8988T (cell line): ENCODE measurements around the gene ZNF689.
"Not testable (repeated sequence)": the region's sequence is repeated elsewhere in the genome, so short reads cannot be mapped to it uniquely, and the experiment has no call there.

Experiments
- DNase-seq: peaks from one replicate; pipeline ENCODE4 v3.0.0; 2011

Gene ZNF689

DNA sequence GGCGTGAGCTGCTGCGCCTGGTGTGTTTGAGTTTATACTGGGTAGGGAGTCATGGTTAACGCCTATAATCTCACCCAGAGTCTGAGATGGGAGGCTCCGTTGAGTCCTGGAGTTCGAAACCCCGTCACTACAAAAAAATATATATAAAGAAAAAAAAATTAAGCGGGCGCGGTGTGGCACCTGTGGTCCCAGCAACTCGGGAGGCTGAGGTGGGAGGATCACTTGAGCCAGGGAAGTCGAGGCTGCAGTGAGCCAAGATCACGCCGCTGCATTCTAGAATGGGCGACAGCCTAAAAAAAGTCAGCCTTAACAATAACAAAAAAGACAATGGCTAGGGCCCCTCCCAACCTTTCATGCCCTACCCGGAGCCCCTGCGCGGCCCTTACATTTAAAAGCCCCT, 23.3 kb upstream of the ZNF689 start:
- DNase-seq, result no peak

DNA sequence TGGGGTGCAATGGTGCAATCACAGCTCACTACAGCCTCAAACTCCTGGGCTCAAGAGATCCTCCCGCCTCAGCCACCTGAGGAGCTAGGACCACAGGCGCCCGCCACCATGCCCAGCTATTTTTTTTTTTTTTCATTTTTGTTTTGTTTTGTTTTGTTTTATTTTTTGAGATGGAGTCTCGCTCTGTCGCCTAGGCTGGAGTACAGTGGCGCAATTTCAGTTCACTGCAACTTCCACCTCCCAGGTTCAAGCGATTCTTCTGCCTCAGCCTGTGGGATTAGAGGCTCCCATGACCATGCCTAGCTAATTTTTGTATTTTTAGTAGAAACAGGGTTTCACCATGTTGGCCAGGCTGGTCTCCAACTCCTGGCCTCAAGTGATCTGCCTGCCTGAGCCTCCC, 22.3 kb upstream of the ZNF689 start:
- DNase-seq, result not testable (repeated sequence)

DNA sequence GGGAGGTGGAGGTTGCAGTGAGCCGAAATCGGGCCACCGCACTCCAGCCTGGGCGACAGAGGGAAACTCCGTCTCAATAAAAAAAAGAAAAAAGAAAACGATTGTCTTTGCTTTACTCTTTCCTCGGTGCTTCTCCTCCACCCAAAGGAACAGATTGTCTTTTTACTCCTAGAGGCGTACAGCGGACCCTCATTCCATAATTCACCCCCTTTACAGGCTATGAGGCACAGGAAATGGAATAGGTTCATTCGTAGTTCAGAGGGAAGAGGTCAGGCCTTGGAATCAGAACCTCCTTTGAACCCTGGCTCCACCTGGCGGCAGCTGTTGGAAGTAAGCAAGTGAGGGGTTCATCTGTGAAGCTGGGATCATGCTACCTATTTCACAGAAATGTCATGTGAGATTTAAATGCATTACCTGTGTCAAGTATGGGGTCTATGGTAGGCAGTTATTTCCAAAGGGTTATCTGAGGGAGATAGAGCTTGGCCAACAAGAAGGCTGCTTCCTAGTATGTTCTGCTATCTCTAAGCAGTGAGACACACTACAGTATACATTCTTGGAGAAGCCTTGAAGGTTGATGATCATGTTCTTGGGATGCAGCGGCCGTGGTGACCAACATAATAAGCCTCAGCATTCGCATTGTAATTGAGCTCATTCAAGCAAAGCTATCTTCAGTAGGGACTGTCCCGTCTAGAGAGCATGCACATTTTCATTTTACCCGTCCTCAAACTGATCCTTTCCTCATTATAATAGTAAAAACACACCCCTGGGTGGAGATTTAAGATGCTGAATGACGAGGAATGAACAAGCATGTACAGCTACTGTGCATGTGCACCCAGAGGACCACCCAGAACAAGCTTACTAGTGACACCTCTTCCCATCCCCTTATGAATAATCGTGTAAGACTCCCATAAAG, 18.7 kb upstream of the ZNF689 start:
- no peak for DNase-seq

DNA sequence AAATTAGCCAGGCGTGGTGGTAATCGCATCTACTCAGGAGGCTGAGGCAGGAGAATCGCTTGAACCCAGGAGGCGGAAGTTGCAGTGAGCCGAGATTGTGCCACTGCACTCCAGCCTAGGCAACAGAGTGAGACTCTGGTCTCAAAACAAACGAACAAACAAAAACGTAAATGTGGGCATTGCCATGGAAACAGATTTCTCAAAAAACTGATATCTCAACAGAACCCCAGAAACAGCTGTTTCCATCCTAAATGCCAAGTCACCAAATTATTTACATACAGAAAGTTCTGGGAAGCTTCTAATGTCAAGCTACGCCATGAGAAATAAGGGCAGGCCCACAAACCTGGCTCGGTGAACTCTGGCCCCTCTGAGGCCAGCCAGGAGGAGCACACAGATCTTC, 16.0 kb upstream of the ZNF689 start:
- no peak for DNase-seq

GRCh38 chr16:30623536-30624283, 13.5 kb upstream of the ZNF689 start:
- no peak for DNase-seq

DNA sequence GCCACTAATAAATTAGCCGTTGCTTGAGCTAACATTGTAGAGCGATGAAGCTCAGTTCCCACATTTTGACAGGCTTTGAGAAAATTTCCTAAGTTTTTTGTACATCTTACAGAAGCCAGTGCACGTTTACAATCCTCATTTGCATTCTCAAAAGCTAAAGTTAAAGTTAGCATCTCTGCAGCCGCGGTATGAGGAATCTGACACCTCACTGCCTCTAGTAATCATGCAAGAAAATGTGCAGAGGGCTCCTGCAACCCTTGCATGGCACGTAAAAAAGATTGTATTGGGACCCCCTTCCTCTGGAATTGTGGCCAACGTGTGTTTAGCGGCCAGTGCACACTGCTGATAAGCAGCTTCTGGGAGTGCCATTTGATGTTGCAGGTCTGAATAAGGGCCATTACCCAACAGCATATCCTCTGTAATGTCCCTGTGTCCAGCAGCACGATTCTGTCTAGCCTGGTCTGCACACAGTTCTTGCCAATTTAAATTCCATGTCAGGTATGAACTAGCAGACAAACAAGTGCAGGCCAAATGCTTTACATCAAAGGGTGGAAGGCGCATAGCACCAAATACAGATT, 12.4 kb upstream of the ZNF689 start:
- no peak for DNase-seq

GRCh38 chr16:30621765-30622164, 11.6 kb upstream of the ZNF689 start:
- DNase-seq, result no peak

GRCh38 chr16:30620169-30620568, 10.0 kb upstream of the ZNF689 start:
- no peak for DNase-seq

GRCh38 chr16:30619638-30620037, 9.4 kb upstream of the ZNF689 start:
- no peak for DNase-seq

GRCh38 chr16:30619202-30619601, 9.0 kb upstream of the ZNF689 start:
- no peak for DNase-seq

DNA sequence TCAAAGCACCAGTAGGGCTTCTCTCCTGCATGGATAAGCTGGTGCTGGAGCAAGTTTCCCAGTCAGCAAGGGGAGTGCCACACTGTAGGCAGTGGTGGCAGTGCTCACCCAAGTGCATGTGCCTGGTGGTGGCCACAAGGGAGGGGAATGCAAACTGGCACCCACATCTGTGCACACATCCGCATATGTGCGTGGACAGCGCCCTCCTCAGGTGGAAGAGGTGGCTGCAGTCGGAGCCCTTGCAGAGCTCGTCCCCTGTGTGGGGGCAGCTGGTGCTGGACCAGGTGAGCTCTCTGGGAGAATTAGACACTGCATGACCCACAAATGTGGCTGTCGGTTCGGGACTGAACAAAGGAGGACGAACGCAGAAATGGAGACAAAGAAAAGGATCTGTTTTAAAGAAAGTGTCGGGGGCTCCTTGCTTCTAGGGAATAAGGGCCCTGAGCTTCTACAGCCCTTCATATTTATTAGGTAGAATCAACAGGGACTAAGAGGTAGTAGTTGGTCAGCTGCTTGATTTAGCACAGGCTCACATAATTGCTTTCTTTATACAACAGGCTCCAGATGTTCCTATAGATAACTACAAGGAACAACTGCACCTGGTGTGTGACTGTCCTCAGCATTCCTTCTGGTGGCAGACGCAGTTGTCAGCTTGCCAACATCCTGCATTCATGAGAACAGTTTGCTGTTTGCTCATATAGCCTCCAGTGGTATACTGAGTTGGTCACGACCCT, 5.3 kb upstream of the ZNF689 start:
- DNase-seq, result peak; percentile 42

- peak; percentile 27 for DNase-seq
Measured at GRCh38 chr16:30609002-30609925, 925 bp downstream of the ZNF689 start.

GRCh38 chr16:30606004-30606403, 4.2 kb downstream of the ZNF689 start:
- no peak for DNase-seq

DNA sequence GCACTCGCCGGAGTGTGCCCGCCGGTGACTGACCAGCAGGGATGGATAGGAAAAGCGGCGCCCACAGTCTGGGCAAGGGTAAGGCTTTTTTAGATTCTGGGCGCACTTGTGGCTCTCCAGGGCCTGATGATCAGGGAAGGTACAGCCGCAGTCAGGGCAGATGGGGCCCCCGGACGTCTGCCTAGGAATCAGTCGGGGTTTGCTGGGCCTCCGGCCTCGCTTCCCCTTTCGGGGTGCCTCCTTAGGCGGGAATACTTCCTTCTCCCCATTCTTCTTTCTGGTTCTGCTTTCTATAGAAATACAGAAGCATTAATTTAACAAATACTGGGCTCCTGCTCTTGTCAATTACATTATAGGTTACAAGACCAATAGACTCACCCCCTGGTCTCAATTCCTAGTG, 5.0 kb downstream of the ZNF689 start:
- DNase-seq, result no peak

DNA sequence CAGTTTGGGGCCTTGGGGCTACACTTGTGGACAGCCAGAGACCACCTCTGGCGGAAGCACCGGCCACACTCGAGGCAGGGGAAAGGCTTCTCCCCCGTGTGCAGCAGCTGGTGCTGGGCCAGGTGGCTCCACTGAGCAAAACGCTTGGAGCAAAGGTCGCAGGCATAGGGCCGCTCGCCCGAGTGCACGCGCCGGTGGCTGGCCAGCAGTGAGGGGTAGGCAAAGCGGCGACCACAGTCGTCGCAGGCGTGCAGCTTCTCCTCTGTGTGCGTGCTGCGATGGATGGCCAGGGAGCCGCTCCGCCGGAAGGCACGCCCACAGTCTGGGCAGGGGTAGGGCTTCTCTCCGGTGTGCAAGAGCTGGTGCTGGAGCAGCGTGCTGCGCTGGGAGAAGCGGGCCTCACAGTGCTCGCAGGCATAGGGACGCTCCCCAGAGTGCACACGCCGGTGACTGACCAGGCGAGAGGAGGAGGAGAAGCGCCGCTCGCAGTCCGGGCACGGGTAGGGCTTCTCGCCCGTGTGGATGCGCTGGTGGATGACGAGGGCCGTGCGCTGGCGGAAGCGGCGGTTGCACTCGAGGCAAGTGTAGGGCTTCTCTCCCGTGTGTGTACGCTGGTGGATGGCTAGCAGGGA, 5.8 kb downstream of the ZNF689 start:
- no peak for DNase-seq

DNA sequence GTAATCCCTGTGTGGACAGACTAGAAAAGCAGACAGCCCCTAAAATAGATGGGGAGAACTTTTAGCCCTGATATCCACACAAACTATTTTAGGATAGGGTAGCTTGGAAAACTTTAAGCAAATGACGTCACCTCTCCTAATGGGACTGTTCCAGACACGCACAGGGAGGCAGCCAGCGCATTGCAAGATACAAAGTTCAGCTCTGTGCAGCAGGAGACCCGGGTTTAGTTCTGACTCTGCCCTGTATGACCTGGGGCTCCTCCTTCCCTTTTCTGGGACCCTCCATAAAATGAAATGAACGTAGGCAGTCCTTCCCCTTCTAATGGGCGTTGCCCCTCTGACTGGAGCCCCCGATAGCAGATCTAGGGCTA, 6.3 kb downstream of the ZNF689 start:
- DNase-seq, result no peak

- DNase-seq, result no peak
Measured at GRCh38 chr16:30602616-30603277, 7.4 kb downstream of the ZNF689 start.

- no peak for DNase-seq
Measured at GRCh38 chr16:30601966-30602365, 8.2 kb downstream of the ZNF689 start.

- no peak for DNase-seq
Measured at GRCh38 chr16:30600929-30601328, 9.3 kb downstream of the ZNF689 start.

GRCh38 chr16:30600215-30600614, 10.0 kb downstream of the ZNF689 start:
- no peak for DNase-seq

GRCh38 chr16:30592871-30593270, 17.3 kb downstream of the ZNF689 start:
- DNase-seq, result no peak
